PC-3 (cell line): Measurements from ENCODE around the gene OR2L13. TPM values are rescaled to one million over a fixed set of nuclear protein-coding genes. Genes with fewer than 3 reads are reported as not detected.

ENCODE experiments used
- ATAC-seq: fragments of 200-7000 bp; cut with Tn5 transposase; 2 replicates; pipeline ENCODE4 v1.9.1; 2020; ENCODE audit warnings: mild to moderate bottlenecking, moderate library complexity
- Bru-seq: library from RNA; stranded (reverse); fragments of 400-500 nt; gene quantifications from one replicate; lab custom pipeline; 2021; lab: Mats Ljungman, UMichigan
- BruChase-seq, 2 experiments: library from RNA; stranded (reverse); fragments of 400-500 nt; gene quantifications; one replicate each; lab custom pipeline; 2021; lab: Mats Ljungman, UMichigan
- BruUV-seq: library from RNA; stranded (reverse); fragments of 400-500 nt; replicated peaks from 2 replicates; lab custom pipeline; 2021; lab: Mats Ljungman, UMichigan
- CTCF ChIA-PET: fragments of 300-600 bp; sonication (Branson Sonifier 250); formaldehyde crosslinking; loops from one replicate; lab custom pipeline; 2022; ENCODE audit warnings: antibody characterized with exemption; lab: Charles Lee
- POLR2A ChIA-PET: fragments of 300-600 bp; sonication (Branson Sonifier 250); formaldehyde crosslinking; loops from one replicate; lab custom pipeline; 2022; ENCODE audit warnings: antibody characterized with exemption; ENCODE audit not compliant: unreplicated experiment; lab: Charles Lee
- DNase-seq: peaks from one replicate; pipeline ENCODE4 v3.0.0-alpha.2; 2015
- H2AFZ ChIP-seq: fragments of 300-600 bp; sonication (generic); 2 replicates; pipeline ENCODE4 v1.6.0; 2016; ENCODE audit warnings: antibody characterized with exemption, low read length
- H3F3A ChIP-seq: fragments of 300-600 bp; sonication (generic); one replicate; pipeline ENCODE4 v1.6.0; 2017; ENCODE audit warnings: antibody characterized with exemption, low read length, control low read depth, mild to moderate bottlenecking; ENCODE audit not compliant: unreplicated experiment
- H3K27ac ChIP-seq: fragments of 300-600 bp; sonication (generic); 2 replicates; pipeline ENCODE4 v1.5.1; 2016; ENCODE audit warnings: mild to moderate bottlenecking, low read length
- H3K27me3 ChIP-seq: fragments of 300-600 bp; sonication (generic); 2 replicates; pipeline ENCODE4 v1.6.1; 2016; ENCODE audit warnings: low read length, mixed read lengths
- H3K36me3 ChIP-seq: fragments of 300-600 bp; sonication (generic); 2 replicates; pipeline ENCODE4 v1.6.1; 2016; ENCODE audit warnings: low read depth, mixed run types, low read length, mixed read lengths
- H3K4me1 ChIP-seq: fragments of 300-600 bp; sonication (generic); 2 replicates; pipeline ENCODE4 v1.5.1; 2016; ENCODE audit warnings: low read length; ENCODE audit not compliant: insufficient read depth
- H3K4me2 ChIP-seq: fragments of 300-600 bp; sonication (generic); 2 replicates; pipeline ENCODE4 v1.6.0; 2016; ENCODE audit warnings: low read length
- H3K4me3 ChIP-seq: fragments of 300-600 bp; sonication (generic); 2 replicates; pipeline ENCODE4 v1.5.1; 2016; ENCODE audit warnings: mild to moderate bottlenecking, low read length, mixed read lengths
- H3K79me2 ChIP-seq: fragments of 300-600 bp; sonication (generic); 2 replicates; pipeline ENCODE4 v1.6.1; 2017; ENCODE audit warnings: low read length, mixed read lengths
- H3K9ac ChIP-seq: fragments of 300-600 bp; sonication (generic); 2 replicates; pipeline ENCODE4 v1.6.0; 2016; ENCODE audit warnings: mild to moderate bottlenecking, low read length
- H3K9me2 ChIP-seq: fragments of 300-600 bp; sonication (generic); replicated peaks from 2 replicates; pipeline ENCODE4 v1.6.1; 2016; ENCODE audit warnings: mixed run types, low read length, mixed read lengths
- H3K9me3 ChIP-seq: fragments of 300-600 bp; sonication (generic); 2 replicates; pipeline ENCODE4 v1.6.1; 2016; ENCODE audit warnings: low read length, mixed read lengths
- H4K20me1 ChIP-seq: fragments of 300-600 bp; sonication (generic); 2 replicates; pipeline ENCODE4 v1.6.1; 2016; ENCODE audit warnings: low read length, mixed read lengths
- EZH2 ChIP-seq: fragments of 300-600 bp; sonication (generic); IDR thresholded peaks from one replicate; pipeline ENCODE4 v1.6.1; 2017; ENCODE audit warnings: antibody characterized with exemption, mild to moderate bottlenecking, low read length; ENCODE audit not compliant: unreplicated experiment
- EZH2phosphoT487 ChIP-seq: fragments of 300-600 bp; sonication (generic); IDR thresholded peaks from 2 replicates; pipeline ENCODE4 v1.6.1; 2018; ENCODE audit warnings: mild to moderate bottlenecking, antibody characterized with exemption, low read length, borderline replicate concordance
- intact Hi-C: fragments of 100-400 bp; cut with micrococcal nuclease; formaldehyde crosslinking; loops from 2 replicates; pipeline ENCODE4 v1.9.0; 2023
- long read RNA-seq: library from polyadenylated mRNA; unstranded; transcript quantifications from one replicate; pipeline ENCODE4 v2.0.0, GENCODE V29; 2021; ENCODE audit not compliant: unreplicated experiment
- total RNA-seq: library from RNA; depleted of rRNA; stranded (reverse); fragments of >200 nt; gene quantifications from 2 replicates; pipeline ENCODE4 v1.2.3, GENCODE V29; 2014; rRNA removed
- TF ChIP-seq, protein P1 (sequence below): fragments of 300-600 bp; sonication (generic); conservative IDR thresholded peaks from 2 replicates; pipeline ENCODE4 v1.5.1; 2017; ENCODE audit warnings: antibody characterized with exemption, low read depth, mild to moderate bottlenecking, low read length

Gene OR2L13, protein sequence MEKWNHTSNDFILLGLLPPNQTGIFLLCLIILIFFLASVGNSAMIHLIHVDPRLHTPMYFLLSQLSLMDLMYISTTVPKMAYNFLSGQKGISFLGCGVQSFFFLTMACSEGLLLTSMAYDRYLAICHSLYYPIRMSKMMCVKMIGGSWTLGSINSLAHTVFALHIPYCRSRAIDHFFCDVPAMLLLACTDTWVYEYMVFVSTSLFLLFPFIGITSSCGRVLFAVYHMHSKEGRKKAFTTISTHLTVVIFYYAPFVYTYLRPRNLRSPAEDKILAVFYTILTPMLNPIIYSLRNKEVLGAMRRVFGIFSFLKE
- total RNA-seq = not detected in 2 replicates
- percentile 18 among the genes with signal in this experiment for Bru-seq, nascent RNA
- percentile 22 among the genes with signal in this experiment for BruChase-seq, experiment 1, labeled RNA remaining after a 6-hour chase
- BruChase-seq, experiment 2, labeled RNA remaining after a 2-hour chase = percentile 28 among the genes with signal in this experiment
- long read RNA-seq = 0 reads

DNA sequence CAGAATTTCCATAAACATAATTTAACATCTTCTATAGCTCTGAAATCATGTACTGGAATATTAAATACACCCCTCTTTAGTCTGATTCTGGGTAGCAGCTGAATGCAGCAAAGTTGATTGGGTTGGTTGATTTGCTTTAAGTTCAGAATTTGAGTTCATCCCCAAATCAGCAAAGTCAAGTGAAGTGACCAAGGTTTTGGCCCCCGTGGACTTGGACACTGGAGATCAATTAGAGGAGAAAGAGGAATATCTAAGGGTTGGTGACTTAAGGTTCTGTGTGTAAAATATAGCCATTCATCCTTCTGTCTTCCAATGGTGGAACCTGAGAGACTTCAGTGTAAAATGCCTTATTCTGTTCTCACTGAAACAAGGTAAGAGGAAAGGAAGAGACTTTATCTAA, at the start of gene OR2L13:
Gene OR2L13, plus strand, starts transcription at position 301 of the 400 bp plus-strand sequence. CDS start 4,192 bp downstream, outside the sequence.
- CTCF ChIA-PET = no interaction called here
- Histone ChIP-seq H2AFZ (no peak within 1 kb of the TSS), H3K27ac (no peak within 1 kb of the TSS), H4K20me1 (no peaks in the 10 kb centered on the region), H3K79me2 (no peaks in the 10 kb centered on the region), H3K4me3 (no peak within 1 kb of the TSS), H3K4me1 (peaks cover 11% of the 10 kb centered on the region), H3K4me2 (no peak within 1 kb of the TSS), H3F3A (no peaks in the 10 kb centered on the region), H3K27me3 (no peaks in the 10 kb centered on the region), H3K9me2 (no peaks in the 10 kb centered on the region), H3K36me3 (no peaks in the 10 kb centered on the region), H3K9me3 (no peaks in the 10 kb centered on the region), H3K9ac (no peak within 1 kb of the TSS)
- TF ChIP-seq, protein P1, sequence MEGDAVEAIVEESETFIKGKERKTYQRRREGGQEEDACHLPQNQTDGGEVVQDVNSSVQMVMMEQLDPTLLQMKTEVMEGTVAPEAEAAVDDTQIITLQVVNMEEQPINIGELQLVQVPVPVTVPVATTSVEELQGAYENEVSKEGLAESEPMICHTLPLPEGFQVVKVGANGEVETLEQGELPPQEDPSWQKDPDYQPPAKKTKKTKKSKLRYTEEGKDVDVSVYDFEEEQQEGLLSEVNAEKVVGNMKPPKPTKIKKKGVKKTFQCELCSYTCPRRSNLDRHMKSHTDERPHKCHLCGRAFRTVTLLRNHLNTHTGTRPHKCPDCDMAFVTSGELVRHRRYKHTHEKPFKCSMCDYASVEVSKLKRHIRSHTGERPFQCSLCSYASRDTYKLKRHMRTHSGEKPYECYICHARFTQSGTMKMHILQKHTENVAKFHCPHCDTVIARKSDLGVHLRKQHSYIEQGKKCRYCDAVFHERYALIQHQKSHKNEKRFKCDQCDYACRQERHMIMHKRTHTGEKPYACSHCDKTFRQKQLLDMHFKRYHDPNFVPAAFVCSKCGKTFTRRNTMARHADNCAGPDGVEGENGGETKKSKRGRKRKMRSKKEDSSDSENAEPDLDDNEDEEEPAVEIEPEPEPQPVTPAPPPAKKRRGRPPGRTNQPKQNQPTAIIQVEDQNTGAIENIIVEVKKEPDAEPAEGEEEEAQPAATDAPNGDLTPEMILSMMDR = no peak
- TF ChIP-seq EZH2 = no peak
- no peak for TF ChIP-seq EZH2phosphoT487
- intact Hi-C loops = no loop called here
- POLR2A ChIA-PET = no interaction called here
- no TSS peak for BruUV-seq
- DNase-seq (no peak), ATAC-seq (peak; percentile 14; the same call in 1 of the 2 replicates)

DNA sequence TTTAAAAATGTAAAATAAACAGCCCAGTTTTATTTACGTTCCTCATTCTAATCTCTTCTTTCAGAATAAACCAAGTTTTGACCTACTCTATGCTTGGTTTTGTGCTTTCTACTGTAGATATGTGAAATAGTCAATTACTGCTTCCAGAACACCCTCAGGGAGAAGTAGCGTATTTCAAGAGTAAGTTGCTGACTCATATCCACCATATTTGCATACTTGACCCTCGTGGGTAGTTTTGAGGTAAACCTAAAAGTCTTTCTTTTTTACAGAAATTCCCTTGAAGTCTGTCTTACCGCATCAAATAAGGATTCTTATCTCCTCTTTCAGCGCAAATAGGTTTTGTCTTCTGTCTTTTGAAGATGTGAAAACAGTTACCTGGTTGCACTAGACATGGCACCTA, 49.8 kb upstream of the OR2L13 start:
- Histone ChIP-seq H2AFZ (peak overlapping the region; percentile 16), H3K9ac (no peak overlapping the region), H3K9me2 (no peaks in the 10 kb centered on the region), H3K4me2 (no peak overlapping the region), H3K4me3 (no peak overlapping the region), H3K36me3 (no peaks in the 10 kb centered on the region), H3K9me3 (no peaks in the 10 kb centered on the region), H3K4me1 (no peaks in the 10 kb centered on the region), H3K79me2 (no peaks in the 10 kb centered on the region), H3K27ac (no peak overlapping the region), H3K27me3 (no peaks in the 10 kb centered on the region), H3F3A (no peaks in the 10 kb centered on the region), H4K20me1 (no peaks in the 10 kb centered on the region)
- ChIA-PET CTCF (no interaction called here), POLR2A (no interaction called here)
- TF ChIP-seq EZH2 (no peak), EZH2phosphoT487 (no peak)
- TF ChIP-seq, protein P1 = no peak
- intact Hi-C loops = loop anchor here (5.0 kb wide), 1 partner anchor 108 kb away; no protein-coding TSS in a partner anchor
- DNase-seq = no peak
- BruUV-seq = no TSS peak
- ATAC-seq = no peak
